OCI-LY7 (cell line): ENCODE data around the gene CENPV.

Experiments
- EZH2phosphoT487 ChIP-seq: fragments of 200-600 bp; sonication (generic); IDR thresholded peaks from 2 replicates; pipeline ENCODE4 v1.6.1; 2018; ENCODE audit warnings: low read depth, borderline replicate concordance, mild to moderate bottlenecking, mixed run types, antibody characterized with exemption, low read length, moderate library complexity, mixed read lengths
- TF ChIP-seq, protein P1 (sequence below): fragments of 200-600 bp; sonication (generic); conservative IDR thresholded peaks from 2 replicates; pipeline ENCODE4 v1.5.1; 2014; ENCODE audit warnings: mild to moderate bottlenecking, antibody characterized with exemption, low read length, moderate library complexity, mixed read lengths

DNA sequence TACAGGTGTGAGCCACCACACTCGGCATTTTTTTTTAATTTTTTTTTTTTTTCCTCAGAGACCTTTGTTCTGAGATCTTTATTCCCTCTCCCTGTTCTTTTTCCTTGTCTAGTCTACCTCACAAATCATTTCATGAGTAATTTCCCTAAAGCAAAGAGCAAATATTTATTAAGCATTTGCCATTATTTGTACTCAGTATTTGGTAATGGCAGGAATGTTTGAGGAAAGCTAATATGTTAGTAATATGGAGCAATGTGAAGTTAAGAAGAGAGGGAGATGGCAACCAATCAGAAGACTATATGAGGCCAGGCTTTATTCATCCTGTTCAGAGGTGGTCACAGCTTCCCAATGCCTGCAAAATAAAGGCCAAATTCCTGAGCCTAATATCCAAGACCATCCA lies 13.3 kb downstream of the CENPV start:
- TF ChIP-seq, protein P1, sequence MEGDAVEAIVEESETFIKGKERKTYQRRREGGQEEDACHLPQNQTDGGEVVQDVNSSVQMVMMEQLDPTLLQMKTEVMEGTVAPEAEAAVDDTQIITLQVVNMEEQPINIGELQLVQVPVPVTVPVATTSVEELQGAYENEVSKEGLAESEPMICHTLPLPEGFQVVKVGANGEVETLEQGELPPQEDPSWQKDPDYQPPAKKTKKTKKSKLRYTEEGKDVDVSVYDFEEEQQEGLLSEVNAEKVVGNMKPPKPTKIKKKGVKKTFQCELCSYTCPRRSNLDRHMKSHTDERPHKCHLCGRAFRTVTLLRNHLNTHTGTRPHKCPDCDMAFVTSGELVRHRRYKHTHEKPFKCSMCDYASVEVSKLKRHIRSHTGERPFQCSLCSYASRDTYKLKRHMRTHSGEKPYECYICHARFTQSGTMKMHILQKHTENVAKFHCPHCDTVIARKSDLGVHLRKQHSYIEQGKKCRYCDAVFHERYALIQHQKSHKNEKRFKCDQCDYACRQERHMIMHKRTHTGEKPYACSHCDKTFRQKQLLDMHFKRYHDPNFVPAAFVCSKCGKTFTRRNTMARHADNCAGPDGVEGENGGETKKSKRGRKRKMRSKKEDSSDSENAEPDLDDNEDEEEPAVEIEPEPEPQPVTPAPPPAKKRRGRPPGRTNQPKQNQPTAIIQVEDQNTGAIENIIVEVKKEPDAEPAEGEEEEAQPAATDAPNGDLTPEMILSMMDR: no peak
- TF ChIP-seq EZH2phosphoT487: no peak
